Sigmoid colon (tissue), 7 donors: ENCODE measurements around the gene GRID1. TPM values are rescaled to one million over a fixed set of nuclear protein-coding genes. Genes with fewer than 3 reads are reported as not detected.

ENCODE experiments used
- DNase-seq: peaks from one replicate; pipeline ENCODE4 v3.0.0-alpha.2; 2019
- H3K27ac ChIP-seq, 4 donors: fragments of 200-600 bp; sonication (generic); one replicate each; pipeline ENCODE4 v1.5.1; 2016 to 2019; ENCODE audit warnings: mild to moderate bottlenecking in 1 of 4
- H3K27me3 ChIP-seq, 3 donors: fragments of 200-600 bp; sonication (generic); one replicate each; pipeline ENCODE4 v1.5.1; 2019; ENCODE audit warnings: mild to moderate bottlenecking in 1 of 3
- H3K36me3 ChIP-seq, 4 donors: fragments of 200-600 bp; sonication (generic); one replicate each; pipeline ENCODE4 v1.5.1; 2016 to 2019
- H3K4me1 ChIP-seq, 4 donors: fragments of 200-600 bp; sonication (generic); one replicate each; pipeline ENCODE4 v1.5.1; 2017 to 2019
- H3K4me3 ChIP-seq, 4 donors: fragments of 200-600 bp; sonication (generic); one replicate each; pipeline ENCODE4 v1.5.1; 2017 to 2019; ENCODE audit warnings: mild to moderate bottlenecking in 2 of 4, moderate library complexity in 1 of 4
- H3K9me3 ChIP-seq, 4 donors: fragments of 200-600 bp in 3 of 4; sonication (generic) in 3 of 4; one replicate each; pipeline versions ENCODE4 v1.5.1 to v1.6.1; 2013 to 2019
- CTCF ChIP-seq, 4 experiments: fragments of 450-650 bp in 3 of 4; fragments of 200-600 bp in 1 of 4; IDR thresholded peaks; one replicate each; pipeline ENCODE4 v1.5.1; 2016 to 2019; ENCODE audit warnings: antibody characterized with exemption in 4 of 4, mild to moderate bottlenecking in 3 of 4, moderate library complexity in 2 of 4
- EP300 ChIP-seq, 4 donors: sonication (generic); formaldehyde crosslinking; IDR thresholded peaks; one replicate each; pipeline ENCODE4 v1.6.1; 2017; ENCODE audit warnings: antibody characterized with exemption in 4 of 4
- POLR2A ChIP-seq, 2 donors: fragments of 450-650 bp; IDR thresholded peaks; one replicate each; pipeline ENCODE4 v1.6.1; 2016; ENCODE audit warnings: antibody characterized with exemption in 2 of 2, mild to moderate bottlenecking in 2 of 2, moderate library complexity in 2 of 2
- POLR2AphosphoS5 ChIP-seq, 4 donors: sonication (generic); formaldehyde crosslinking; IDR thresholded peaks; one replicate each; pipeline ENCODE4 v1.6.1; 2017; ENCODE audit warnings: antibody characterized with exemption in 4 of 4
- WGBS, 2 donors: extraction: QIAGEN DNeasy Blood & Tissue Kit; methylation state at CpG; one replicate each; pipeline ENCODE4 v1.1.7; 2013; 5-methylcytosine and 5-hydroxymethylcytosine counted together
- intact Hi-C: fragments of 100-400 bp; cut with DNase I; formaldehyde crosslinking; loops from one replicate; pipeline ENCODE4 v1.15.1; 2023
- polyA plus RNA-seq, 3 donors: library from polyadenylated mRNA; stranded (reverse); fragments of 200-250 nt; gene quantifications; one replicate each; pipeline ENCODE4 v1.2.3, GENCODE V29; 2013
- total RNA-seq, 4 donors: library from RNA; depleted of rRNA; stranded (reverse); fragments of >200 nt; gene quantifications; one replicate each; pipeline ENCODE4 v1.1.0, GENCODE V29; 2016
- donor health status: healthy with polysubstance abuse.
- donor health status: Bipolar disorder and iron deficiency.
- donor health status: healthy.

GRID1 gene
- total and polyA plus RNA-seq, 7 donors, result 0.66 to 4.7 (median 1.1) TPM; not detected in 2

- no peaks in the 10 kb centered on the region for H3K36me3 ChIP-seq
- no peaks in the 10 kb centered on the region for H3K27me3 ChIP-seq
- no peak overlapping the region for H3K27ac ChIP-seq
- H3K4me1 ChIP-seq, result no peaks in the 10 kb centered on the region
- H3K4me3 ChIP-seq, result no peak overlapping the region
- H3K9me3 ChIP-seq, result no peaks in the 10 kb centered on the region
- 72 to 74% methylated on average over 8 of the region's 8 CpGs for WGBS, 2 donors
- no peak for DNase-seq
- TF ChIP-seq CTCF (IDR thresholded peaks at IDR 0.05), result no peak
- no peak for TF ChIP-seq EP300 (IDR thresholded peaks at IDR 0.05)
- TF ChIP-seq POLR2A (IDR thresholded peaks at IDR 0.05), result no peak
- no peak for TF ChIP-seq POLR2AphosphoS5 (IDR thresholded peaks at IDR 0.05)
- intact Hi-C loops, result no loop called here
These were observed 342.1 kb downstream of the GRID1 start for GRCh38 chr10:86024281-86025041.

- H3K27ac ChIP-seq, result no peak overlapping the region
- TF ChIP-seq EP300 (IDR thresholded peaks at IDR 0.05) (no peak), POLR2A (IDR thresholded peaks at IDR 0.05) (no peak), POLR2AphosphoS5 (IDR thresholded peaks at IDR 0.05) (no peak), CTCF (IDR thresholded peaks at IDR 0.05) (no peak)
- H3K36me3 ChIP-seq, result no peaks in the 10 kb centered on the region
- intact Hi-C loops, result no loop called here
- H3K9me3 ChIP-seq, result no peaks in the 10 kb centered on the region
- 75 to 79% methylated on average over 4 of the region's 4 CpGs for WGBS, 2 donors
- no peak for DNase-seq
- no peaks in the 10 kb centered on the region for H3K4me1 ChIP-seq
- H3K27me3 ChIP-seq, result no peaks in the 10 kb centered on the region
- H3K4me3 ChIP-seq, result no peak overlapping the region
These were observed 342.7 kb downstream of the GRID1 start for GRCh38 chr10:86023931-86024280.

- Histone ChIP-seq H3K4me1 (no peaks in the 10 kb centered on the region), H3K4me3 (no peak overlapping the region), H3K9me3 (no peaks in the 10 kb centered on the region), H3K27me3 (no peaks in the 10 kb centered on the region), H3K36me3 (no peaks in the 10 kb centered on the region), H3K27ac (no peak overlapping the region)
- no peak for TF ChIP-seq POLR2A (IDR thresholded peaks at IDR 0.05)
- no peak for TF ChIP-seq CTCF (IDR thresholded peaks at IDR 0.05)
- TF ChIP-seq EP300 (IDR thresholded peaks at IDR 0.05), result no peak
- no peak for TF ChIP-seq POLR2AphosphoS5 (IDR thresholded peaks at IDR 0.05)
- 47 to 71% methylated on average over 3 of the region's 3 CpGs for WGBS, 2 donors
- no peak for DNase-seq
- intact Hi-C loops, result no loop called here
These were observed 343.3 kb downstream of the GRID1 start for GRCh38 chr10:86023336-86023735.

- no peak overlapping the region for H3K27ac ChIP-seq
- no peaks in the 10 kb centered on the region for H3K4me1 ChIP-seq
- intact Hi-C loops, result no loop called here
- WGBS, 2 donors, result 94 to 96% methylated on average over 4 of the region's 4 CpGs
- no peaks in the 10 kb centered on the region for H3K36me3 ChIP-seq
- no peaks in the 10 kb centered on the region for H3K9me3 ChIP-seq
- no peaks in the 10 kb centered on the region for H3K27me3 ChIP-seq
- TF ChIP-seq CTCF (IDR thresholded peaks at IDR 0.05) (no peak), POLR2AphosphoS5 (IDR thresholded peaks at IDR 0.05) (no peak), POLR2A (IDR thresholded peaks at IDR 0.05) (no peak), EP300 (IDR thresholded peaks at IDR 0.05) (no peak)
- no peak overlapping the region for H3K4me3 ChIP-seq
- DNase-seq, result no peak
These were observed 343.7 kb downstream of the GRID1 start for GRCh38 chr10:86022906-86023305.

GRCh38 chr10:86020134-86020533, 346.5 kb downstream of the GRID1 start:
- Histone ChIP-seq H3K36me3 (no peaks in the 10 kb centered on the region), H3K9me3 (no peaks in the 10 kb centered on the region), H3K27ac (no peak overlapping the region), H3K27me3 (no peaks in the 10 kb centered on the region), H3K4me1 (no peaks in the 10 kb centered on the region), H3K4me3 (no peak overlapping the region)
- 76 to 81% methylated on average over 5 of the region's 5 CpGs for WGBS, 2 donors
- intact Hi-C loops, result no loop called here
- TF ChIP-seq POLR2A (IDR thresholded peaks at IDR 0.05), result no peak
- no peak for TF ChIP-seq POLR2AphosphoS5 (IDR thresholded peaks at IDR 0.05)
- TF ChIP-seq CTCF (IDR thresholded peaks at IDR 0.05), result no peak
- TF ChIP-seq EP300 (IDR thresholded peaks at IDR 0.05), result no peak
- DNase-seq, result no peak
